OCI-LY1 (cell line): ENCODE data around the gene SETSIP.

ENCODE experiments used
- H2AFZ ChIP-seq: fragments of 200-600 bp; sonication (generic), shearing (Covaris generic); 2 replicates; pipeline ENCODE4 v1.6.0; 2014; ENCODE audit warnings: antibody characterized with exemption, mild to moderate bottlenecking, low read length
- H3F3A ChIP-seq: fragments of 200-600 bp; sonication (generic), shearing (Covaris generic); 2 replicates; pipeline ENCODE4 v1.6.0; 2014; ENCODE audit warnings: mild to moderate bottlenecking, antibody characterized with exemption, low read length, moderate library complexity; ENCODE audit not compliant: insufficient read depth
- H3K27ac ChIP-seq: fragments of 200-600 bp; sonication (generic); 2 replicates; pipeline ENCODE4 v1.5.1; 2014; ENCODE audit warnings: low read length, mixed run types, mild to moderate bottlenecking, low read depth; ENCODE audit not compliant: poor library complexity, severe bottlenecking
- H3K27me3 ChIP-seq: fragments of 200-600 bp; sonication (generic); 2 replicates; pipeline ENCODE4 v1.6.0; 2014; ENCODE audit warnings: antibody characterized with exemption, mild to moderate bottlenecking, low read length, moderate library complexity; ENCODE audit not compliant: insufficient read depth
- H3K36me3 ChIP-seq: fragments of 200-600 bp; sonication (generic); 2 replicates; pipeline ENCODE4 v1.6.1; 2014; ENCODE audit warnings: mild to moderate bottlenecking, antibody characterized with exemption, low read length, moderate library complexity, mixed read lengths; ENCODE audit not compliant: insufficient read depth
- H3K4me1 ChIP-seq: fragments of 200-600 bp; sonication (generic); 2 replicates; pipeline ENCODE4 v1.5.1; 2014; ENCODE audit warnings: mild to moderate bottlenecking, low read length, moderate library complexity; ENCODE audit not compliant: insufficient read depth, severe bottlenecking
- H3K4me2 ChIP-seq: fragments of 200-600 bp; sonication (generic), shearing (Covaris generic); 2 replicates; pipeline ENCODE4 v1.6.1; 2014; ENCODE audit warnings: low read length
- H3K4me3 ChIP-seq: fragments of 200-600 bp; sonication (generic); 2 replicates; pipeline ENCODE4 v1.5.1; 2014; ENCODE audit warnings: low read length, low read depth, mild to moderate bottlenecking, mixed read lengths; ENCODE audit not compliant: poor library complexity, severe bottlenecking
- H3K79me2 ChIP-seq: fragments of 200-600 bp; shearing (Covaris generic); 2 replicates; pipeline ENCODE4 v1.6.1; 2016; ENCODE audit warnings: mixed run types, low read length, mixed read lengths; ENCODE audit not compliant: insufficient read depth
- H3K9ac ChIP-seq: fragments of 200-600 bp; sonication (generic), shearing (Covaris generic); 2 replicates; pipeline ENCODE4 v1.6.1; 2014; ENCODE audit warnings: mild to moderate bottlenecking, low read length, mixed read lengths
- H3K9me2 ChIP-seq: fragments of 200-600 bp; sonication (generic), shearing (Covaris generic); 2 replicates; pipeline ENCODE4 v1.6.1; 2014; ENCODE audit warnings: low read depth, mild to moderate bottlenecking, low read length, mixed read lengths
- H3K9me3 ChIP-seq: fragments of 200-600 bp; shearing (Covaris generic); 2 replicates; pipeline ENCODE4 v1.6.1; 2014; ENCODE audit warnings: low read length, mixed read lengths
- H4K20me1 ChIP-seq: fragments of 200-600 bp; sonication (generic), shearing (Covaris generic); 2 replicates; pipeline ENCODE4 v1.6.0; 2016; ENCODE audit warnings: mild to moderate bottlenecking, low read length; ENCODE audit not compliant: insufficient read depth
- EZH2 ChIP-seq: fragments of 200-600 bp; sonication (generic), shearing (Covaris generic); IDR thresholded peaks from 2 replicates; pipeline ENCODE4 v1.8.0; 2017; ENCODE audit warnings: borderline replicate concordance, mixed run types, mild to moderate bottlenecking, antibody characterized with exemption, low read length, moderate library complexity, mixed read lengths
- TF ChIP-seq, protein P1 (sequence below): fragments of 200-600 bp; sonication (generic), shearing (Covaris generic); IDR thresholded peaks from 2 replicates; pipeline ENCODE4 v1.5.1; 2017; ENCODE audit warnings: mild to moderate bottlenecking, antibody characterized with exemption, low read length, moderate library complexity, mixed read lengths

SETSIP gene

DNA sequence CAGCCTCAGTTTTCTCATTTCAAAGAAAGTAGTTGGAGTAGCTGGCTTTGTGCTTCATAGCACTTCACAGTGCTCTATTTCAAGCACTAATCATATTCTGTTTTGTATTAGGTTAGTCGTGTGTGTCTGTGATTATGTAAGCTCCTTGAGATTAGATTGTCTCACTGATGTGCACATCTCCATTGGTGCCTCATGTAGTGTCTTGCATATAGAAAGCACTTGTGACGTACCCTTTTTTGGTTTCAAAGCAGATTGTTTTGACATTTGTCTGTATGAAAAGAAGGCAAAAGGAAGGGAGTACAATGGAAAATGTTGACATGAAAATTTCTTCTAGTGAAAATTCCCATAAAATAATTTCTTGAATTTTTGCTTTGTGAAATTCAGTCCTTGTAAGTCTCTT, 18.9 kb upstream of the SETSIP start:
- H3F3A ChIP-seq = no peaks in the 10 kb centered on the region
- no peak overlapping the region for H3K27ac ChIP-seq
- no peak overlapping the region for H2AFZ ChIP-seq
- no peaks in the 10 kb centered on the region for H3K27me3 ChIP-seq
- H3K79me2 ChIP-seq = no peaks in the 10 kb centered on the region
- H3K9me3 ChIP-seq = no peaks in the 10 kb centered on the region
- H3K36me3 ChIP-seq = no peaks in the 10 kb centered on the region
- H4K20me1 ChIP-seq = no peaks in the 10 kb centered on the region
- H3K9ac ChIP-seq = no peak overlapping the region
- no peaks in the 10 kb centered on the region for H3K4me1 ChIP-seq
- TF ChIP-seq EZH2 = no peak
- TF ChIP-seq, protein P1, sequence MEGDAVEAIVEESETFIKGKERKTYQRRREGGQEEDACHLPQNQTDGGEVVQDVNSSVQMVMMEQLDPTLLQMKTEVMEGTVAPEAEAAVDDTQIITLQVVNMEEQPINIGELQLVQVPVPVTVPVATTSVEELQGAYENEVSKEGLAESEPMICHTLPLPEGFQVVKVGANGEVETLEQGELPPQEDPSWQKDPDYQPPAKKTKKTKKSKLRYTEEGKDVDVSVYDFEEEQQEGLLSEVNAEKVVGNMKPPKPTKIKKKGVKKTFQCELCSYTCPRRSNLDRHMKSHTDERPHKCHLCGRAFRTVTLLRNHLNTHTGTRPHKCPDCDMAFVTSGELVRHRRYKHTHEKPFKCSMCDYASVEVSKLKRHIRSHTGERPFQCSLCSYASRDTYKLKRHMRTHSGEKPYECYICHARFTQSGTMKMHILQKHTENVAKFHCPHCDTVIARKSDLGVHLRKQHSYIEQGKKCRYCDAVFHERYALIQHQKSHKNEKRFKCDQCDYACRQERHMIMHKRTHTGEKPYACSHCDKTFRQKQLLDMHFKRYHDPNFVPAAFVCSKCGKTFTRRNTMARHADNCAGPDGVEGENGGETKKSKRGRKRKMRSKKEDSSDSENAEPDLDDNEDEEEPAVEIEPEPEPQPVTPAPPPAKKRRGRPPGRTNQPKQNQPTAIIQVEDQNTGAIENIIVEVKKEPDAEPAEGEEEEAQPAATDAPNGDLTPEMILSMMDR = no peak
- H3K4me3 ChIP-seq = no peak overlapping the region
- no peak overlapping the region for H3K4me2 ChIP-seq
- H3K9me2 ChIP-seq = no peaks in the 10 kb centered on the region

GRCh38 chr1:92091625-92092024, 16.4 kb upstream of the SETSIP start:
- Histone ChIP-seq H3K27me3 (no peaks in the 10 kb centered on the region), H3K4me3 (no peak overlapping the region), H3K9ac (no peak overlapping the region), H3F3A (no peaks in the 10 kb centered on the region), H3K4me2 (no peak overlapping the region), H4K20me1 (no peaks in the 10 kb centered on the region), H3K27ac (no peak overlapping the region), H3K36me3 (no peaks in the 10 kb centered on the region), H3K9me3 (no peaks in the 10 kb centered on the region), H3K79me2 (no peaks in the 10 kb centered on the region), H2AFZ (no peak overlapping the region), H3K4me1 (no peaks in the 10 kb centered on the region), H3K9me2 (no peaks in the 10 kb centered on the region)
- no peak for TF ChIP-seq EZH2
- TF ChIP-seq, protein P1 = no peak

- H3K27ac ChIP-seq = no peak overlapping the region
- no peaks in the 10 kb centered on the region for H4K20me1 ChIP-seq
- no peaks in the 10 kb centered on the region for H3K79me2 ChIP-seq
- TF ChIP-seq, protein P1 = no peak
- TF ChIP-seq EZH2 = no peak
- no peaks in the 10 kb centered on the region for H3K27me3 ChIP-seq
- no peak overlapping the region for H3K4me3 ChIP-seq
- no peaks in the 10 kb centered on the region for H3K36me3 ChIP-seq
- no peak overlapping the region for H3K9ac ChIP-seq
- no peaks in the 10 kb centered on the region for H3K9me3 ChIP-seq
- no peaks in the 10 kb centered on the region for H3F3A ChIP-seq
- H3K4me1 ChIP-seq = peaks cover 7% of the 10 kb centered on the region
- H3K9me2 ChIP-seq = no peaks in the 10 kb centered on the region
- no peak overlapping the region for H2AFZ ChIP-seq
- H3K4me2 ChIP-seq = no peak overlapping the region
These were observed 12.3 kb upstream of the SETSIP start for GRCh38 chr1:92087542-92087941.
